ENCODE measurements around the gene VGLL1. TPM values are rescaled to one million over a fixed set of nuclear protein-coding genes. Genes with fewer than 3 reads are reported as not detected.
A peak's percentile ranks its signal among the peaks of the same experiment; 100 is the strongest.

The VGLL1 gene
- not detected for polyA plus RNA-seq (ENCODE audit: insufficient read length)

GRCh38 chrX:136531951-136532350 is at the start of gene VGLL1:
TSS of gene VGLL1 (plus strand) at chrX:136532215. CDS start at chrX:136536021, 3,806 bp downstream.
- DNase-seq: no peak

DNA sequence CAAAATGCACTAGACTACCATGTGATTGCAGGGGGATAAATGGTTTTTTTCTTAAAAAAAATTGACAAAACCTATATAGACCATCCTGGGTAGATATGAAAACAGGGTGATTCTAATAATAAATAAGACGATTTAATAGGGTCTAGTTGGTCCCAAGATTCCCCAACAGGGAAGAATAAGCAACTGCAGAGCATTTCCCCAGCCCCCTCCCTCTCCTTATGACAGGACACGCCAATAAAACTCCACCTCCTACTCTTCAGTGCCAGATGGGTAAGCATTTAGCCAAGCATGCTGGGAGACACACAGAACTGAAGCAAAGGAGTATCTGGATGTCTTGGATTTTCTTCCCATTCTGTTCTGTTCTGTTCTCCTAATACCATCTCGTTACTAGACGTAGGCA is 44.4 kb upstream of the VGLL1 start, which contains the start of gene BRS3:
Gene BRS3, plus strand, starts transcription at position 301 of the 400 bp plus-strand sequence. CDS start 168 bp downstream, outside the sequence.
- DNase-seq: no peak

DNA sequence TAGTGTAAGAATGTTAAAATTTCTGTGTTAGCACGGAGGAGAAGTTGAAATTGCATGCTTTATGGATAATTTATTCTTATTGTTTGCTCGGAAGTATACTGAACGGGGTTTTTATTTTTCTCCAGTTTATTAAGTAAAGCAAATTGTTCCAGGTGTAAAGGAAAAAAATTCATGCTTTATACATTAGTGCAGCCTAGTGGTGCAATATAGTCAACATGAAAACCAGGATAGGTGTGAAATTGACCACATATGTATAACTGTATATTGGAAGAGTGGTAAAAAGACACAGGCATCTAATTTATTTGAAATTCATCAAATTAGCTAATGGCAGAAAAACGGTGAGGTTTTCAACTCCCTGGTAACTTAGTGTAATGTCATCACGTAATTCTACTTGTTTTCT is 43.3 kb upstream of the VGLL1 start:
- DNase-seq: no peak

GRCh38 chrX:136491832-136492231 is 40.2 kb upstream of the VGLL1 start:
- no peak for DNase-seq

DNA sequence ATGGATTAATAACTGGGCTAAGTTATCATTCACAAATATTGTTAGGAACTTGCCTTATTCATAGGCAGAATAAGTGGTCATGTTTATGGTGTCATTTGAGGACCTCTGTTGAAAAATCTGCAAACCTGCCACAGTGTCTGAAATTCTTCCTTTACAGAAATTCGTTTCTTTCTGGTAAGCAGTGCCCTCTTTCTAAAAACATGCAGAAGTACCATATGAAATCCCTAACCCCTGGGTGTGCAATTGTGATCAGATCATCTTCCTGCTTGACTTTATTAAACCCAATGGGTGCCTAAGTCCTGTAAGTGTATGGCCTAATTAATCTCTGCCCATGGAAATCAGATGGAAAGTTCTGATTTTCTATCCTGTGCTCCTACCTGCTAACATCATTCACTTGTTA is 39.0 kb upstream of the VGLL1 start:
- no peak for DNase-seq

DNA sequence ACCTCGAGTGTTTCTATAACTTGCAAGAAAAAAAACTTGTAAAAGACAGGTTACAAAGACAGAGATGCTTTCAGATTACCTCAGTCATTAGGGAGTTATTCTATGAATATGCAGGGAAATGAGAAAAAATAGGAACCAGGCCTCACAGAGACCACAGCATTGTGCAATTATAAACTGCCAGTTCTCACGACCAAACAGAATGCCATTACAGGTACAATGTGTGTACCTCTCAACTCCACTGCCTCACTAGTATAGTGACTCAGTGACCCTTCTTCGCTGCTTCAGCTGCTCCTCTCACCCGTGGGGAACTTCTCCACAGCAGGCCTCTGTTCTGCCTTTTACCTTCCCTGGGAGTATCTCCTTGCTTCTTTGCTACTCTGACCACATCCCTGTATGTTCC is 37.0 kb upstream of the VGLL1 start:
- DNase-seq: no peak

- no peak for DNase-seq
Observed at GRCh38 chrX:136496186-136496763, 35.7 kb upstream of the VGLL1 start.

DNA sequence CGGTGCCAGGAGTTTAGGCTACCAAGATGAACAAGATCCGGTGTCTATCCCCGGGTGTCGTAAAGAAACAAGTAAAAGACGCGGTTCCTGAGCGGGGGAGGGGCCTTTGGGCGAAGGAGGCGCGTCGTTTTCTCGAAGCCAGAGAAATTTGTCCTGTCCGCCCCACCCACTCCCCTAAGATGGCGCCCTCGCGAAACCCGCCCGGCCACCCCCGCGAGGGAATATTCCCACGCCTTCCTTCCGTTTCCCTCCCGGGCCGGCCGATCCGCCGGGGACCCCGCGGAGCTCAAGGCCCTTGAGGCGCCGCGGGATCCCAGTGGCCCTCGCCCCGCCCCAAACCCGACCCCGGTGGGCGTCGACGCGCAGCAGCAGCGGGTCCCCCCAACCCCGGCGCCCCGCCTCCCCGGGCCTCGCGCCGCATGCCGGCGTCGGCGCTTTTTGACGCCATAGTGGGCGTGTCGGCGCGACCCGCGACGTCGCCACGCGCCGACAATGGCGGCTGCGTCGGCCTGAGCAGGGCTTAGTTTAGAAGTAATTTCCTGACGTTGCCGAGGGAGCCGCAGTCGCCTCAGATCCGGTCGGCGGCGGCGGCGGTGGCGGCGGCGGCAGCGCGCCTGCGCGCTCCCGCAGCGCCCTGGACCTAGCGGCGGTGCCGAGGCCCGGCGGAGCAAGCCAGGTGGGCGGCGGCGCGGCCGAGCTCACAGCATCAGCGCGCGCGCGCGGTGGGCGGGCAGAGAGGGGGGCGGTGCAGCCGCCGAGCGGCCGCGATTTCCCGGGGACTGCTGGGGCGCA is 35.1 kb upstream of the VGLL1 start:
- peak; percentile 88 for DNase-seq

GRCh38 chrX:136497556-136498052 is 34.4 kb upstream of the VGLL1 start, which contains the start of gene HTATSF1:
TSS of gene HTATSF1 (plus strand) at chrX:136497592. CDS start at chrX:136497685, 93 bp downstream.
- DNase-seq: no peak

DNA sequence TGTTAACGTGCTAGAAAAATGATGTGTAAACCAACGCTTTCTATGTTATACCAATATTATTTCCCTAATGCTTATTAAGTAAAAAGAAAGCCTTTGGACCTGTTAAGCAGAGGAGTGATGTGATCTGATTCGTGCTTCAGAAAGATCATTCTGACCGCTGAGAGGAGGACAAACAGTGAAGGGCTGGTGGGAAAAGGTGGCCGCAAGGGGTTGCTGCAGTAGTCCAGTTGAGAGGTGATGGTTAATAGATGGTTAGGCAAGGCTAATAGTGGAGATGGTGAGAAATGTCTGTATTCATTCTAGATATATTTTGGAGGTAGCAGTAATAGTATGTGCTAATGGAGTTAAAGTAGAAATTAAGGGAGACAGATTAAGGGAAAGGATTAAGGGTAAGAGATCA is 12.9 kb upstream of the VGLL1 start:
- no peak for DNase-seq

DNA sequence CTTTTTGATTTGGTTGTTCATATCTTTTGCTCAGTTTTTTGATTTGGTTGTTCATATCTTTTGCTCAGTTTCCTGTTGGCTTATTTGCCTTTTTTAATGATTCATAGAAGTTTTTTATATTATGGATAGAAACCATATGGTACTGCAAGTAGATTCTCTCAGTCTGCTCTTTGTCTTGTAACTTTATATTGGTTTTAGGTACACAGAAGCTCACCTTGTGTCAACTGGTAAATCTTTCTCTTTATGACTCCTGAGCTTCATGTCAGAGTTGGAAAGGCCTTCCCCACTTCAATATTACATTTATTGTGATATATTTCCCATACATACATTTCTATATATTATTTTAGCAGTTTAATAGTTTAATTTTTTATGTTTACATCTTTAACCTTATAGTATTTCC is 8.2 kb upstream of the VGLL1 start:
- no peak for DNase-seq

DNA sequence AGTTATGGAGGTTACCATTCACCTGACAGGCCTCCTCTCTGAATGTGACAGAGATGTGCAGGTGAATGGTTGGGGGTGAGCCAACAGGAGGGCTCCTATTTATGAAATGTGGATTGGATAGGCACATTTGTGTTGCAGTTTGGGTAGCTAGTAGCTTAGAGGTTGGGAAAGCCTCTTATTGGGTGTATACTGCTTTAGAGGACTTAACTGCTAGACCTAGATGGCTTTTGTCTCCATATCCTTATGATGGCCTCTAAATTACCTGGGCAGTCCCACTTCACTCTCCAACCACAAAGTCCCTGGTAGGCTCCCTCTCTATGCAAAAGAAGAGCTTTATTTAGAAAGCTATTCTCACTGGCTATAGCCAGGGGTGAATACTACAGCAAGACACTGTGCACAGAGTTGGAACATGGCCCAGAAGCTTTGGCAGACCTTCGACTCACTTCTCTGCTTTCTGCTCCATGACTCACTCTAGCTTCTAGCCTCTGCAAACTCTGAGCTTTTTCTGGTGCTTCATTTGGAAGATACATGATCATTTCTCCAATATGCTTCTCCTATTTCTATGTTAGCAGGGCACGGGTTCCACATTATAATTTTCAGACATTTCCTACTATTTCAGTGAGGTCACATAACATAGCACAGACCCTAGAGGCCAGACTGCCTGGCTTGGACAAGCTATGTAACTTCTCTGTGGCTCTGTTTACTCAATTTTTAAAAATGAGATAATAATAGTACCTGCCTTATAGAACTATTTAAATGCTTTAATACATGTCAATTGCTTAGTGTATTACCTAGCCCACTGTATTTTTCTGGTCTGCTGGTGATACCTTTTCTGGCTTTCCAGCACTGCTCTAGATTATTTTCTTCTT is 6.0 kb upstream of the VGLL1 start:
- DNase-seq: peak; percentile 89

DNA sequence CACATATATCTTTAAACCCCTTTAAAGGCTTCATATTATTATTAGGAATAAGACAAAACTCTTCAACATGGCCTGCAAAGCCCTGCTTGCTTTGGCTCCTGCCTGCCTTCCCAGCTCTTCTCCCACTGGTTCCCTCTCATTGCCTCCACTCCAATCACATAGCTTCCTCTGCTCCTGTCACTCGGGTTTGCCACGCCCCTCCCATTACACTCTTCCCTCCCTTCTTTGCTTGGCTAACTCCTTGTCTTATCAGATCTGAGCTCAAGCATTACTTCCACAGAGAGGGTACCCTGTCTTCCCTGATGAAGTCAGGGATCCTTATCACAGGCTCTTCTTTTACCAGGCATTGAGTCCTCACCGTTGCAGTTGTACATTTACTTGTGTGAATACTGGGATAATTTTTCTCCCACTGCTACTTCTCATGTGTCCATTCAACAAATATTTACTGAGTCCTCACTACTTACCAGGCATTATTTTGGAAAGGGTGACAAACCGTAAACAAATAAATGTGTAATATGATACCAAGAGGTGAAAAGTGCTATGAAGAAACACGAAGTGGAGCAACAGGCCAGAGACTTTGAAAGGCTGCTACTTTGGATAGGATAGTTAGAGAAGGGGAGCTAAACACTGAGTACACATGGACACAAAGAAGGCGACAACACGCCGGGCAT is 3.2 kb upstream of the VGLL1 start:
- no peak for DNase-seq

- DNase-seq: no peak
Observed at GRCh38 chrX:136529795-136530194, 2.2 kb upstream of the VGLL1 start.

DNA sequence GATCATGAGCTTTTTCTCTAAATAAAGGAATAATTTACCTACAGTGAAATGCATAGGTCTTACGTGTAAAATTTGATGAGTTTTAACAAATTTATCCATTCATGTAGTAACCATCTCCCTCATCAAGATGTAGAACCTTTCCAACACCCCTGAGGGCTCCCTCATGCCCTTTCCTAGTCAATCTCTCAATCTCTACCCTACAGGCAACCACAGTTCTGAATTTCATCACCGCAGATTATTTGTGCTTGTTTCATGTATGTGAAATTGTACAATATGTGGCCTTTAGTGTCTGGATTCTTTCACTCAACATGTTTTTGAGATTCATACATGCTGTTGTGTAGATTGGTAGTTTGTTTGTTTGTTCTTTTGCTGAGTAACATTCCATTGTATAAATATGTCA is 2.1 kb downstream of the VGLL1 start:
- DNase-seq: no peak

DNA sequence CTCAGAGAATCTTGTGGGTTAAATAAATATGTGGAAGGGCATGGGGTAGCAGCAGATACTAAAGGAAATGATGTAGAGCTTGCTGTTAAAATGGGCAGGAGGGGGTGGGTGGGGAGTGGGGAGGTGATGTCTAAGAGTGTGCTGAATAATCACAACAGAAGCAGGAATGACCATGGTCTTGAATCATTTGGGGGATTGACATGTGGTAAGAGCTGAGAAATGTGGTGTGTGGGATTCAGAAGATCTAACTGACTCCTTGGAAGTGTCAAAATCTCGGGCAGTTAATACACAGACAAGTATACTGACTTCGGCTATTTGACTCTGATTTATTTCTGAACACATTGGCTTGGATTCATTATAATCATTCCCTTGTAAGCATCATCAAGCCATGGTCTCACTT is 6.8 kb downstream of the VGLL1 start:
- DNase-seq: no peak

- no peak for DNase-seq
Observed at GRCh38 chrX:136540226-136540625, 8.2 kb downstream of the VGLL1 start.

DNA sequence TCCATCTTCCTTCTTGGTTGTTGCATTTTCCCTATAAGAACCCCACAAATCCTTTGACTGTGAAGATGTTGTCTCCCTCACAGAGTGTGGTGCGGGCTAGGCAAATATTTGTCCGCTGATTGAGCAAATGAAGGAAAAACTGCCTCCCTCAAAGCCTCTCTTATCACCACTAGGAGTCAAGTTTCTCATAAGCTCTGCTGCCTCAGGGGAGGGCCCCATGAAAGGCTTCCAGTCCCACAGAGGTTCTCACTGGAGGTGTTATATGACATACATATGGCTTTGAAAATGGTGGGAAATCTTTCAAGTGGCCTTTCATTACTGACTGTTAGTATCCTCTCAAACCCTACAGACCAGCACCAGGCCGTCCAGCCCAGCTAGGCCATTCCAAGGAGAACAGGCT is 9.3 kb downstream of the VGLL1 start:
- DNase-seq: no peak

DNA sequence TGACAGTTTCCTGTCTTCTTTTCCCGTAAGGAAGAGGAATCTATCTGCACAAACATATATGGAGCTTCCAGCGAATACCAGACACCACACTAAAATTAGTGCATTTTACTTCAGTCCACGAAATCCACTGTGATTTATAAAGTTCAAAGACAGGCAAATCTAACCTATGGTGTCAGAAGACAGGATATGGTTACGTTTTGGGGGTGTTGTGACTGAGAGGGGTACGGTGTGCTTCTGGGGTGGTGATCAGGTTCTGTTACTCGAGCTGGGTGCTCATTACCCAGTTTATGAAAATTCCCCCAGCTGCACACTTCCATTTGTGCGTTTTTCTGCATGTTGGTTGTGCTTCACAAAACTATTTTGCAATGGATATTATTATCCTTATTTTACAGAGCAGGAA is 10.3 kb downstream of the VGLL1 start:
- DNase-seq: no peak

DNA sequence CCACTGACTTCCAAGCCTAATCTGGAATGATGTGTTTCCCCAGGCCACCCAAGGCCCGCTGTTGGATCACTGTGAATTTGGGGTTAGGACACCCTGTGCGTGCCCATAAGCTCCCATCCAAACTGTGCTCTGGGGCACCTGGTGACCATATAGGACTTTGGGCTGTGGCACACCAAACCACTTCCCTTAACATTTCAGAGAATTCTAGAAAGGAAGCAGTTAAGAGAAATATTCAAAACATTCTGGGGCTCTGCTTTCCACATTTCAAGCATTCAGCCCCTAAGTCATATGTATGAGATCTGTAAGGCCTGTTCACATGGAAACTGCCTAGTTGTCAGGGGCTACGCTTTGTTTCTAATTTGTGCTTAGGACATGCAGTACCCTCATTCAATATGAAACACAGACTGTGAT is 14.4 kb downstream of the VGLL1 start:
- DNase-seq: no peak

DNA sequence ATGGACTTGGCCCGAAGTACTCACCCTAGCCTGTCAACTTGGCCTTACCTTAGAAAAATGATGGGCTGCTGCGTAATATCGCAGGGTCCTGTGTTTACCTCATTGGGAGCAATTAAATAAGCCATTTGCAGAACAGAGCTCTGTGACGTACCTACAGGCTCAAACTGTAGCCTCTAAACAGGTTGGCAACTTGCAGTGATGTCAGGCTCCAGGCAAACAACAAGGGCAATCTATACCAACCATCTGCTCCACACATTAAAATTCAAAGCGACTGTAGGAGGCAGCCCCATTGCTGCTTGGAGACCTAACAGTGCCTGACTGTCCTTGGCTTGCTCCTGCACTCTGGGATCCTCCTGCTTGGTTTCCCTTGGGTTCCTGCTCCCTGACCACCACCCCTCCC is 17.2 kb downstream of the VGLL1 start:
- no peak for DNase-seq

DNA sequence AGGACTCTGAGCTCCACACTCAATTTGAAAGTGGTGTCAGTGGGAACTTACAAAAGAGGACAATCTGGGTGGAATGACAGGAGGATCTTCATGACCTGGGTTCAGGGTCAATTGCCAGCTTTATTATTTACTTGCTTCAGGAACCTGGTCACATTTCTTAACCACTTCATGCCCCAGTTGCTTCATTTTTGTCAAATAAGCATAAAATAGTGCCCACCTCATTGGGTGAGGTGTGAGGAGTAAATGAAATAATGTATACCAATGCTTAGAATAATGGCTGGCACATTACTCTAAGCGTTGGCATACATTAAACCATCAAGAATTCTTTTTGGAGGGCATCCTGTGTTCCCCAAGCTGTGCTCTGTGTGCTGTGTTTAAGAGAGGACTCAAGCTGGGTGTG is 19.4 kb downstream of the VGLL1 start:
- DNase-seq: no peak
